Measurements from ENCODE around the gene KCNH1.

DNA sequence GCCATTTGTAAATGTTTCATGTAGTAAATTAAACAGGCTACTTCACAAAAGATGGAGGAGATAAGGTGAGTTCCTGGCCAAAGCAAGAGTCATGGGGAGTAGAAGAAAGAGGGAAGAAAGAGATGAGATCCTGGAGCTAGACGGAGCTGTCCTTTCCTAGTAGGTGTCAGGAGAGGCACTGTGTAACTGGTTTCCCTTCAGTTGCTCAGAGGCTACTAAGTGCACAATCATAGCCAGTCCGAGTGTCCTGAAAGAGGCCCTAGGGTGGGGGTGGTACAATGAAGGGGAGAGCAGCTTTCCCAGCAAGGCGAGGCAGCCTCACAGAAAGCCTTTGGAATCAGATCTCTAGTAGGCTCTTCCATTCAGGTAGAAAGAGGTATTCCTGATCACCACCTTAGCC lies 390.9 kb downstream of the KCNH1 start:
- no peak for TF ChIP-seq EZH2 (IDR thresholded peaks at IDR 0.05; ENCODE audit: borderline replicate concordance)
- TF ChIP-seq, protein P1, sequence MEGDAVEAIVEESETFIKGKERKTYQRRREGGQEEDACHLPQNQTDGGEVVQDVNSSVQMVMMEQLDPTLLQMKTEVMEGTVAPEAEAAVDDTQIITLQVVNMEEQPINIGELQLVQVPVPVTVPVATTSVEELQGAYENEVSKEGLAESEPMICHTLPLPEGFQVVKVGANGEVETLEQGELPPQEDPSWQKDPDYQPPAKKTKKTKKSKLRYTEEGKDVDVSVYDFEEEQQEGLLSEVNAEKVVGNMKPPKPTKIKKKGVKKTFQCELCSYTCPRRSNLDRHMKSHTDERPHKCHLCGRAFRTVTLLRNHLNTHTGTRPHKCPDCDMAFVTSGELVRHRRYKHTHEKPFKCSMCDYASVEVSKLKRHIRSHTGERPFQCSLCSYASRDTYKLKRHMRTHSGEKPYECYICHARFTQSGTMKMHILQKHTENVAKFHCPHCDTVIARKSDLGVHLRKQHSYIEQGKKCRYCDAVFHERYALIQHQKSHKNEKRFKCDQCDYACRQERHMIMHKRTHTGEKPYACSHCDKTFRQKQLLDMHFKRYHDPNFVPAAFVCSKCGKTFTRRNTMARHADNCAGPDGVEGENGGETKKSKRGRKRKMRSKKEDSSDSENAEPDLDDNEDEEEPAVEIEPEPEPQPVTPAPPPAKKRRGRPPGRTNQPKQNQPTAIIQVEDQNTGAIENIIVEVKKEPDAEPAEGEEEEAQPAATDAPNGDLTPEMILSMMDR (IDR thresholded peaks at IDR 0.05; ENCODE audit: poor library complexity) = no peak
- TF ChIP-seq EZH2phosphoT487 (IDR thresholded peaks at IDR 0.05; ENCODE audit: low read depth, severe bottlenecking, unreplicated experiment) = no peak
